HEK293 (cell line): ENCODE results near the gene SH3D19.

Source experiments
- KLF9 ChIP-seq: fragments of 450-650 bp; formaldehyde crosslinking; IDR thresholded peaks from 2 replicates; pipeline ENCODE4 v1.5.1; 2016; ENCODE audit warnings: missing biosample characterization, missing genetic modification characterization, low read depth
- SETDB1 ChIP-seq: IDR thresholded peaks from one replicate; pipeline ENCODE4 v1.6.1; 2017; ENCODE audit warnings: mild to moderate bottlenecking, low read length, moderate library complexity, mixed read lengths; ENCODE audit not compliant: insufficient read length
- YY1 ChIP-seq: fragments of 450-650 bp; formaldehyde crosslinking; IDR thresholded peaks from 2 replicates; pipeline ENCODE4 v1.5.1; 2018; ENCODE audit warnings: missing biosample characterization, missing genetic modification characterization
- ZNF175 ChIP-seq: fragments of 450-650 bp; formaldehyde crosslinking; IDR thresholded peaks from 2 replicates; pipeline ENCODE4 v1.5.1; 2016; ENCODE audit warnings: missing biosample characterization, missing genetic modification characterization
- ZNF501 ChIP-seq: fragments of 450-650 bp; formaldehyde crosslinking; IDR thresholded peaks from 2 replicates; pipeline ENCODE4 v1.5.1; 2016; ENCODE audit warnings: missing biosample characterization, missing genetic modification characterization
- ZNF791 ChIP-seq: fragments of 450-650 bp; formaldehyde crosslinking; IDR thresholded peaks from 2 replicates; pipeline ENCODE4 v1.5.1; 2016; ENCODE audit warnings: missing biosample characterization, missing genetic modification characterization
- TF ChIP-seq, protein P1 (sequence below): fragments of 450-650 bp; formaldehyde crosslinking; IDR thresholded peaks from 2 replicates; pipeline ENCODE4 v1.5.1; 2016; ENCODE audit warnings: missing biosample characterization, missing genetic modification characterization

GRCh38 chr4:151297170-151297569 is 28.2 kb downstream of the SH3D19 start:
- TF ChIP-seq, protein P1, sequence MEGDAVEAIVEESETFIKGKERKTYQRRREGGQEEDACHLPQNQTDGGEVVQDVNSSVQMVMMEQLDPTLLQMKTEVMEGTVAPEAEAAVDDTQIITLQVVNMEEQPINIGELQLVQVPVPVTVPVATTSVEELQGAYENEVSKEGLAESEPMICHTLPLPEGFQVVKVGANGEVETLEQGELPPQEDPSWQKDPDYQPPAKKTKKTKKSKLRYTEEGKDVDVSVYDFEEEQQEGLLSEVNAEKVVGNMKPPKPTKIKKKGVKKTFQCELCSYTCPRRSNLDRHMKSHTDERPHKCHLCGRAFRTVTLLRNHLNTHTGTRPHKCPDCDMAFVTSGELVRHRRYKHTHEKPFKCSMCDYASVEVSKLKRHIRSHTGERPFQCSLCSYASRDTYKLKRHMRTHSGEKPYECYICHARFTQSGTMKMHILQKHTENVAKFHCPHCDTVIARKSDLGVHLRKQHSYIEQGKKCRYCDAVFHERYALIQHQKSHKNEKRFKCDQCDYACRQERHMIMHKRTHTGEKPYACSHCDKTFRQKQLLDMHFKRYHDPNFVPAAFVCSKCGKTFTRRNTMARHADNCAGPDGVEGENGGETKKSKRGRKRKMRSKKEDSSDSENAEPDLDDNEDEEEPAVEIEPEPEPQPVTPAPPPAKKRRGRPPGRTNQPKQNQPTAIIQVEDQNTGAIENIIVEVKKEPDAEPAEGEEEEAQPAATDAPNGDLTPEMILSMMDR (tag by site-specific recombination), result no peak
- TF ChIP-seq KLF9 (tag by site-specific recombination) (no peak), YY1 (tag by site-specific recombination) (no peak), ZNF501 (tag by site-specific recombination) (no peak), ZNF175 (tag by site-specific recombination) (no peak), SETDB1 (no peak), ZNF791 (no peak)
